H9 (cell line): Measurements from ENCODE around the gene GCLM. TPM values are rescaled to one million over a fixed set of nuclear protein-coding genes. Genes with fewer than 3 reads are reported as not detected.

Source experiments
- DNase-seq: peaks from one replicate; pipeline ENCODE4 v3.0.0-alpha.2; 2017
- H2AFZ ChIP-seq: one replicate; pipeline ENCODE4 v1.6.1; 2013; ENCODE audit warnings: mild to moderate bottlenecking, low read length, control low read depth, moderate library complexity
- H2AK5ac ChIP-seq: 2 replicates; pipeline ENCODE4 v1.6.1; 2013; ENCODE audit warnings: low read length, control low read depth, mixed read lengths; ENCODE audit not compliant: insufficient read length
- H2BK120ac ChIP-seq: one replicate; pipeline ENCODE4 v1.6.1; 2013; ENCODE audit warnings: low read depth, mild to moderate bottlenecking, low read length, control low read depth, inconsistent platforms; ENCODE audit not compliant: poor library complexity, severe bottlenecking
- H2BK12ac ChIP-seq: 2 replicates; pipeline ENCODE4 v1.6.1; 2013; ENCODE audit warnings: low read length, control low read depth, mixed read lengths, low read depth; ENCODE audit not compliant: insufficient read length
- H2BK15ac ChIP-seq: 2 replicates; pipeline ENCODE4 v1.6.1; 2013; ENCODE audit warnings: low read depth, low read length, control low read depth
- H2BK20ac ChIP-seq: one replicate; pipeline ENCODE4 v1.6.1; 2013; ENCODE audit warnings: low read depth, mild to moderate bottlenecking, low read length, control low read depth, inconsistent platforms; ENCODE audit not compliant: poor library complexity, severe bottlenecking
- H2BK5ac ChIP-seq: 2 replicates; pipeline ENCODE4 v1.6.1; 2013; ENCODE audit warnings: low read length, control low read depth, mixed read lengths; ENCODE audit not compliant: insufficient read length
- H3K14ac ChIP-seq: 2 replicates; pipeline ENCODE4 v1.6.1; 2013; ENCODE audit warnings: low read length, control low read depth; ENCODE audit not compliant: insufficient read depth
- H3K18ac ChIP-seq: 2 replicates; pipeline ENCODE4 v1.6.1; 2013; ENCODE audit warnings: low read depth, mild to moderate bottlenecking, mixed read lengths, low read length, control low read depth; ENCODE audit not compliant: insufficient read length
- H3K23ac ChIP-seq: 2 replicates; pipeline ENCODE4 v1.6.1; 2013; ENCODE audit warnings: low read length, control low read depth, mixed read lengths, low read depth; ENCODE audit not compliant: insufficient read length
- H3K23me2 ChIP-seq: 2 replicates; pipeline ENCODE4 v1.6.1; 2013; ENCODE audit warnings: low read depth, mild to moderate bottlenecking, mixed read lengths, low read length, control low read depth; ENCODE audit not compliant: insufficient read length, poor library complexity, severe bottlenecking
- H3K27ac ChIP-seq: 2 replicates; pipeline ENCODE4 v1.5.1; 2013; ENCODE audit warnings: low read length, control low read depth, mixed read lengths, low read depth; ENCODE audit not compliant: insufficient read length
- H3K27me3 ChIP-seq: 2 replicates; pipeline ENCODE4 v1.6.1; 2013; ENCODE audit warnings: low read length, control low read depth, inconsistent platforms; ENCODE audit not compliant: insufficient read depth
- H3K4ac ChIP-seq: 2 replicates; pipeline ENCODE4 v1.6.1; 2013; ENCODE audit warnings: low read depth, mild to moderate bottlenecking, control low read depth, inconsistent platforms, low read length, moderate library complexity
- H3K4me1 ChIP-seq: 2 replicates; pipeline ENCODE4 v1.6.1; 2013; ENCODE audit warnings: low read length, control low read depth, inconsistent platforms; ENCODE audit not compliant: insufficient read depth
- H3K4me2 ChIP-seq: 2 replicates; pipeline ENCODE4 v1.6.1; 2013; ENCODE audit warnings: low read length, control low read depth, mixed read lengths; ENCODE audit not compliant: insufficient read length, insufficient read depth
- H3K56ac ChIP-seq: 2 replicates; pipeline ENCODE4 v1.6.1; 2013; ENCODE audit warnings: low read depth, mild to moderate bottlenecking, mixed read lengths, low read length, control low read depth; ENCODE audit not compliant: insufficient read length
- H3K79me1 ChIP-seq: 2 replicates; pipeline ENCODE4 v1.6.1; 2013; ENCODE audit warnings: low read depth, mild to moderate bottlenecking, moderate library complexity, low read length, control low read depth, inconsistent platforms; ENCODE audit not compliant: insufficient read depth, poor library complexity, severe bottlenecking
- H3K79me2 ChIP-seq: 2 replicates; pipeline ENCODE4 v1.6.1; 2013; ENCODE audit warnings: low read length, control low read depth, inconsistent platforms; ENCODE audit not compliant: insufficient read depth
- H3K9ac ChIP-seq: 2 replicates; pipeline ENCODE4 v1.6.1; 2013; ENCODE audit warnings: low read length, control low read depth, mixed read lengths; ENCODE audit not compliant: insufficient read length; ENCODE audit errors: extremely low read depth
- H3K9me3 ChIP-seq: one replicate; pipeline ENCODE4 v1.6.1; 2013; ENCODE audit warnings: low read depth, low read length, inconsistent platforms; ENCODE audit not compliant: control insufficient read depth
- H3T11ph ChIP-seq: one replicate; pipeline ENCODE4 v1.6.1; 2013; ENCODE audit warnings: mild to moderate bottlenecking, low read length, control low read depth, inconsistent platforms
- H4K20me1 ChIP-seq: one replicate; pipeline ENCODE4 v1.6.1; 2013; ENCODE audit not compliant: control insufficient read depth, insufficient read length, insufficient read depth
- H4K5ac ChIP-seq: 2 replicates; pipeline ENCODE4 v1.6.1; 2013; ENCODE audit warnings: low read depth, mild to moderate bottlenecking, mixed read lengths, low read length, control low read depth; ENCODE audit not compliant: insufficient read length
- H4K8ac ChIP-seq: replicated peaks from 2 replicates; pipeline ENCODE4 v1.6.1; 2013; ENCODE audit warnings: low read length, control low read depth, mixed read lengths, low read depth; ENCODE audit not compliant: insufficient read length
- H4K91ac ChIP-seq: 2 replicates; pipeline ENCODE4 v1.6.1; 2013; ENCODE audit warnings: low read depth, mild to moderate bottlenecking, moderate library complexity, mixed read lengths, low read length, control low read depth; ENCODE audit not compliant: insufficient read length
- H3K27ac Mint-ChIP-seq, 3 experiments: 2 replicates in 2 of 3; 3 replicates in 1 of 3; pipeline ENCODE4 v1.8.0; 2020 to 2021; ENCODE audit warnings: mixed read lengths in 3 of 3, mild to moderate bottlenecking in 1 of 3, moderate library complexity in 1 of 3
- H3K27me3 Mint-ChIP-seq: 2 replicates; pipeline ENCODE4 v1.8.0; 2021; ENCODE audit warnings: low read depth, mild to moderate bottlenecking, moderate library complexity, mixed read lengths
- H3K36me3 Mint-ChIP-seq, 3 experiments: 2 replicates in 2 of 3; 3 replicates in 1 of 3; pipeline ENCODE4 v1.8.0; 2020 to 2021; ENCODE audit warnings: low read depth in 3 of 3, mixed read lengths in 3 of 3; ENCODE audit not compliant: insufficient read depth in 1 of 3
- H3K4me1 Mint-ChIP-seq, 2 experiments: 2 replicates each; pipeline ENCODE4 v1.8.0; 2020; ENCODE audit warnings: mixed read lengths in 2 of 2
- H3K4me3 Mint-ChIP-seq, 2 experiments: 2 replicates in 1 of 2; 3 replicates in 1 of 2; pipeline ENCODE4 v1.8.0; 2020 to 2021; ENCODE audit warnings: mild to moderate bottlenecking in 2 of 2, mixed read lengths in 2 of 2, moderate library complexity in 1 of 2
- H3K9me3 Mint-ChIP-seq, 2 experiments: 2 replicates in 1 of 2; 3 replicates in 1 of 2; pipeline ENCODE4 v1.8.0; 2020; ENCODE audit warnings: mild to moderate bottlenecking in 2 of 2, mixed read lengths in 2 of 2, moderate library complexity in 1 of 2
- CTCF ChIP-seq: fragments of 200-600 bp; sonication (generic); conservative IDR thresholded peaks from 3 replicates; pipeline ENCODE4 v1.8.0; 2021; ENCODE audit warnings: antibody characterized with exemption, mild to moderate bottlenecking
- WGBS: extraction: QIAGEN DNeasy Blood & Tissue Kit; methylation state at CpG from one replicate; pipeline ENCODE4 v1.1.7; 2013; ENCODE audit warnings: missing lambda C conversion rate, low lambda C conversion rate, mixed read lengths; ENCODE audit not compliant: insufficient read length; ENCODE audit errors: extremely low coverage; 5-methylcytosine and 5-hydroxymethylcytosine counted together
- total RNA-seq: library from RNA; stranded (reverse); gene quantifications from 2 replicates; pipeline ENCODE4 v1.2.1, GENCODE V29; 2021

The GCLM gene
- total RNA-seq, 1 experiment from 2014 or later = 14.9 TPM

GRCh38 chr1:93839753-93840152, 69.5 kb downstream of the GCLM start:
- Histone ChIP-seq H3K9me3 (no peaks in the 10 kb centered on the region), H3K4me1 (no peaks in the 10 kb centered on the region; the same call in 1 of the 2 replicates)

More at GRCh38 chr1:93839753-93840152, 69.5 kb downstream of the GCLM start:
- peaks cover 30 to 35% (median 34%) of the 10 kb centered on the region in 3 experiments for H3K36me3 Mint-ChIP-seq
- no peaks in the 10 kb centered on the region for H3K27me3 Mint-ChIP-seq
- no peak overlapping the region for H4K5ac ChIP-seq
- no peak overlapping the region for H3K4me2 ChIP-seq
- no peak overlapping the region for H2AFZ ChIP-seq
- WGBS = no CpG with 5 or more reads among the region's 2 CpGs
- H3K4me1 Mint-ChIP-seq = peaks cover 5 to 7% of the 10 kb centered on the region in 2 experiments
- H2AK5ac ChIP-seq = no peak overlapping the region
- no peak overlapping the region for H3K4ac ChIP-seq
- no peak overlapping the region for H2BK12ac ChIP-seq
- no peak overlapping the region for H3K56ac ChIP-seq
- no peak overlapping the region for H3K23ac ChIP-seq
- no peak overlapping the region for H2BK120ac ChIP-seq
- no peaks in the 10 kb centered on the region for H3K79me1 ChIP-seq
- H3K27ac ChIP-seq = no peak overlapping the region
- H3K9me3 Mint-ChIP-seq = peaks cover 22 to 27% of the 10 kb centered on the region in 2 experiments
- no peak overlapping the region for H4K8ac ChIP-seq
- no peak overlapping the region for H2BK20ac ChIP-seq
- H3K27ac Mint-ChIP-seq = no peak overlapping the region
- no peak for TF ChIP-seq CTCF
- no peak overlapping the region for H3K14ac ChIP-seq
- no peak for DNase-seq
- no peaks in the 10 kb centered on the region for H3K79me2 ChIP-seq
- H3K27me3 ChIP-seq = no peaks in the 10 kb centered on the region
- no peaks in the 10 kb centered on the region for H3K23me2 ChIP-seq
- H3K18ac ChIP-seq = no peak overlapping the region
- H3T11ph ChIP-seq = no peak overlapping the region
- no peak overlapping the region for H3K4me3 Mint-ChIP-seq
- no peak overlapping the region for H2BK5ac ChIP-seq
- H2BK15ac ChIP-seq = no peak overlapping the region
- H3K9ac ChIP-seq = no peak overlapping the region
- no peak overlapping the region for H4K91ac ChIP-seq
- no peaks in the 10 kb centered on the region for H4K20me1 ChIP-seq
